K562 (cell line): ENCODE measurements around the gene DIP2C. TPM values are rescaled to one million over a fixed set of nuclear protein-coding genes. Genes with fewer than 3 reads are reported as not detected.

Experiments used
- ATAC-seq: fragments of 200-7000 bp; cut with Tn5 transposase; 3 replicates; pipeline ENCODE4 v1.9.1; 2020; ENCODE audit warnings: moderate library complexity
- BruUV-seq: library from RNA; stranded (reverse); fragments of 400-500 nt; replicated peaks from 2 replicates; lab custom pipeline; 2021; lab: Mats Ljungman, UMichigan
- CTCF ChIA-PET: fragments of 300-600 bp; formaldehyde crosslinking; extraction: SDS; loops from one replicate; lab custom pipeline; 2021; ENCODE audit warnings: low intra/inter-chr PET ratio; lab: Yijun Ruan, JAX
- POLR2A ChIA-PET: fragments of 300-600, 350-650 bp; sonication (Branson Sonifier 250); formaldehyde crosslinking; extraction: SDS; loops from one replicate; lab custom pipeline; 2021; ENCODE audit warnings: antibody characterized with exemption, inconsistent platforms; lab: Yijun Ruan, JAX
- DNase-seq, 4 experiments: peaks; one replicate each; pipeline versions ENCODE4 v3.0.0 to v3.0.0-alpha.2; 2011 to 2018; ENCODE audit warnings: low spot score in 3 of 4, mixed read lengths in 3 of 4; ENCODE audit errors: extremely low read depth in 1 of 4
- FAIRE-seq: peaks from 2 replicates; lab custom pipeline; 2011; peaks lifted over from hg19 to GRCh38; lab: Jason Lieb, UNC
- H2AFZ ChIP-seq: 2 replicates; pipeline ENCODE4 v1.6.0; 2011; ENCODE audit warnings: low read depth, low read length, control low read depth, inconsistent platforms
- H3K27ac ChIP-seq: fragments of 200-600 bp; 3 replicates; pipeline ENCODE4 v1.8.0; 2011; ENCODE audit warnings: low read depth, mild to moderate bottlenecking, control low read depth, inconsistent platforms, low read length, moderate library complexity, mixed read lengths; ENCODE audit errors: extremely low read depth
- H3K27me3 ChIP-seq, 2 experiments: fragments of 300-600 bp in 1 of 2; 2 replicates in 1 of 2; 3 replicates in 1 of 2; pipeline versions ENCODE4 v1.6.0 to v1.8.0; 2011; ENCODE audit warnings: inconsistent platforms in 2 of 2, low read length in 2 of 2, mild to moderate bottlenecking in 1 of 2, mixed read lengths in 1 of 2, moderate library complexity in 1 of 2; ENCODE audit not compliant: control insufficient read depth in 2 of 2, insufficient read depth in 2 of 2
- H3K36me3 ChIP-seq: fragments of 300-600 bp; 3 replicates; pipeline ENCODE4 v1.8.0; 2011; ENCODE audit warnings: mild to moderate bottlenecking, low read length, inconsistent platforms; ENCODE audit not compliant: control insufficient read depth, insufficient read depth
- H3K4me1 ChIP-seq, 2 experiments: fragments of 200-600 bp in 1 of 2; replicated peaks in 1 of 2; 2 replicates in 1 of 2; 3 replicates in 1 of 2; pipeline versions ENCODE4 v1.5.1 to v1.8.0; 2011; ENCODE audit warnings: inconsistent platforms in 2 of 2, low read length in 2 of 2, mild to moderate bottlenecking in 1 of 2, mixed read lengths in 1 of 2, moderate library complexity in 1 of 2; ENCODE audit not compliant: control insufficient read depth in 2 of 2, insufficient read depth in 2 of 2
- H3K4me2 ChIP-seq: 2 replicates; pipeline ENCODE4 v1.6.1; 2011; ENCODE audit warnings: low read length, control low read depth, inconsistent platforms, mixed read lengths; ENCODE audit not compliant: insufficient read depth
- H3K4me3 ChIP-seq: fragments of 200-600 bp; sonication (generic), shearing (Covaris generic); 2 replicates; pipeline ENCODE4 v1.5.1; 2016; ENCODE audit warnings: control low read depth, inconsistent platforms
- H3K79me2 ChIP-seq: fragments of 200-600 bp; 3 replicates; pipeline ENCODE4 v1.8.0; 2011; ENCODE audit warnings: low read length, inconsistent platforms; ENCODE audit not compliant: control insufficient read depth, insufficient read depth
- H3K9ac ChIP-seq, 2 experiments: 2 replicates each; pipeline versions ENCODE4 v1.6.0 to v1.6.1; 2011; ENCODE audit warnings: low read depth in 2 of 2, low read length in 2 of 2, control low read depth in 1 of 2, inconsistent platforms in 1 of 2, mild to moderate bottlenecking in 1 of 2, mixed read lengths in 1 of 2; ENCODE audit not compliant: insufficient read depth in 1 of 2
- H3K9me1 ChIP-seq: one replicate; pipeline ENCODE4 v1.6.0; 2011; ENCODE audit warnings: inconsistent platforms, mild to moderate bottlenecking, low read length, moderate library complexity; ENCODE audit not compliant: control insufficient read depth, insufficient read depth
- H3K9me3 ChIP-seq: replicated peaks from 2 replicates; pipeline ENCODE4 v1.5.1; 2011; ENCODE audit warnings: low read depth, low read length, inconsistent platforms; ENCODE audit not compliant: control insufficient read depth, insufficient read depth
- H4K20me1 ChIP-seq: replicated peaks from 2 replicates; pipeline ENCODE4 v1.6.1; 2011; ENCODE audit warnings: low read length, inconsistent platforms, mixed read lengths; ENCODE audit not compliant: control insufficient read depth, insufficient read depth
- C11orf30 ChIP-seq: fragments of 450-650 bp; IDR thresholded peaks from 2 replicates; pipeline ENCODE4 v1.6.1; 2016; ENCODE audit warnings: low read depth, mild to moderate bottlenecking
- ETV6 ChIP-seq, 3 experiments: fragments of 150-350 bp in 1 of 3; sonication (generic) in 1 of 3; formaldehyde crosslinking in 1 of 3; IDR thresholded peaks; 2 replicates each; pipeline versions ENCODE4 v1.6.1 to v1.8.0; 2014 to 2022; ENCODE audit warnings: borderline replicate concordance in 2 of 3, low read depth in 2 of 3, antibody characterized with exemption in 1 of 3, low read length in 1 of 3, mild to moderate bottlenecking in 1 of 3, missing genetic modification reagents in 1 of 3
- FOXJ3 ChIP-seq: sonication (generic); formaldehyde crosslinking; IDR thresholded peaks from 2 replicates; pipeline ENCODE4 v1.4.0; 2020; ENCODE audit warnings: mild to moderate bottlenecking, missing genetic modification reagents
- LCOR ChIP-seq: sonication (generic); formaldehyde crosslinking; IDR thresholded peaks from 2 replicates; pipeline ENCODE4 v1.8.0; 2022; ENCODE audit warnings: mild to moderate bottlenecking, missing genetic modification reagents
- MCM2 ChIP-seq: fragments of 450-650 bp; IDR thresholded peaks from 2 replicates; pipeline ENCODE4 v1.6.1; 2017; ENCODE audit warnings: low read depth, mild to moderate bottlenecking
- MECOM ChIP-seq: fragments of 250-450 bp; sonication (Bioruptor Pico); IDR thresholded peaks from 2 replicates; pipeline ENCODE4 v1.8.0; 2022; ENCODE audit warnings: inconsistent platforms
- NCOA4 ChIP-seq: fragments of 450-650 bp; IDR thresholded peaks from 2 replicates; pipeline ENCODE4 v1.6.1; 2018; ENCODE audit warnings: mild to moderate bottlenecking; ENCODE audit not compliant: partially characterized antibody
- NFYB ChIP-seq: IDR thresholded peaks from 2 replicates; pipeline ENCODE4 v1.6.1; 2011; ENCODE audit warnings: mild to moderate bottlenecking, moderate library complexity; ENCODE audit not compliant: insufficient read length; ENCODE audit errors: extremely low read depth
- RB1 ChIP-seq: fragments of 450-650 bp; IDR thresholded peaks from 2 replicates; pipeline ENCODE4 v1.6.1; 2017; ENCODE audit warnings: low read depth, mild to moderate bottlenecking
- TAL1 ChIP-seq: fragments of 450-650 bp; IDR thresholded peaks from 2 replicates; pipeline ENCODE4 v1.6.1; 2016; ENCODE audit warnings: mild to moderate bottlenecking
- XRCC5 ChIP-seq: fragments of 200-400 bp; formaldehyde crosslinking; IDR thresholded peaks from 2 replicates; pipeline ENCODE4 v1.6.1; 2017; ENCODE audit warnings: low read depth, mild to moderate bottlenecking, low read length
- WGBS: fragments of 100-300 bp; shearing (Covaris generic); methylation state at CpG from one replicate; pipeline ENCODE4 v1.1.6; 2016; ENCODE audit warnings: low coverage, mixed read lengths; ENCODE audit not compliant: insufficient coverage; ENCODE audit errors: missing lambda C conversion rate; 5-methylcytosine and 5-hydroxymethylcytosine counted together
- in situ Hi-C: fragments of 300-500 bp; cut with MboI; formaldehyde crosslinking; loops from 4 replicates; pipeline ENCODE4 v1.15.0; 2018; ENCODE audit warnings: inconsistent platforms, mixed read lengths
- intact Hi-C: fragments of 100-400 bp; cut with micrococcal nuclease; formaldehyde crosslinking; loops from 2 replicates; pipeline ENCODE4 v1.14.2; 2022
- polyA plus RNA-seq, 8 experiments: library from polyadenylated mRNA; depleted of rRNA in 4 of 8; stranded (reverse) in 5 of 8; unstranded in 3 of 8; fragments of >200 nt; fragmentation: Nextera tagmentation in 2 of 8; fragmentation: Illumina TruSeq in 1 of 8; extraction: Ambion mirVana in 2 of 8; extraction: Trizol in 1 of 8; gene quantifications; 2 replicates each; pipeline versions ENCODE4 v1.2.1 to v1.2.3, GENCODE V29; 2011 to 2014; ENCODE audit warnings: inconsistent platforms in 1 of 8, missing spikeins in 1 of 8
- total RNA-seq, 7 experiments: library from RNA; depleted of rRNA in 6 of 7; stranded (reverse); fragments of >200 nt in 6 of 7; fragmentation: Illumina TruSeq in 2 of 7; extraction: Trizol in 2 of 7; gene quantifications; 2 replicates each; pipeline versions ENCODE4 v1.2.1 to v1.2.3, GENCODE V29; 2011 to 2021; ENCODE audit warnings: low replicate concordance in 1 of 7
- TF ChIP-seq, protein P1 (sequence below): IDR thresholded peaks from 3 replicates; pipeline ENCODE4 v1.6.1; 2011; ENCODE audit warnings: borderline replicate concordance, mild to moderate bottlenecking, moderate library complexity; ENCODE audit not compliant: insufficient read length; ENCODE audit errors: extremely low read depth

The DIP2C gene
- total and polyA plus RNA-seq, 9 of the 15 experiments (the other 6 are each of a cell fraction or from before 2014, with no cell fraction given): 0.01 TPM; not detected in 8

DNA sequence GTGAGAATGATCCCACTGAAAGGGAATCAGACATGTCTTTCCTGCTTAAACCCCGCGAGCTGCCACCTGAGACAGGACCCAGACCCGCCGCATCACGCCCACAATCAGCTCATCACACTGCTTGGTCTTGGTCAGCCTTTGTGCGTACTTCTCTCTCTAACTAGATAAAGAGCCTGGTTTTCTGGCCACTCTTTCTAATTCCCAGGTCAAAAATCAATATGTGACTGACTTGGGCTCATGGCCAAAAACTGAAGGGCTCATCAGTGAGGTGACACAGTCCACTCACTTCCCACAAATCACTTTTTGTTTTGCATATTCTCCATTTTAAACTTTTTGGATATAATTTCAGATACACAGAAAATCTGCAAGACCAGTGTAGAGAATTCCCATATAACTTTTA lies 247.3 kb downstream of the DIP2C start:
- peaks cover 2 to 37% of the 10 kb centered on the region in 2 experiments; a peak in 3 of 5 replicates for H3K27me3 ChIP-seq
- no peak for DNase-seq
- WGBS: 1% methylated on average over 6 of the region's 6 CpGs
- in situ Hi-C loops: no loop called here
- H3K9ac ChIP-seq: no peak overlapping the region
- no peaks in the 10 kb centered on the region for H3K9me3 ChIP-seq
- H3K4me2 ChIP-seq: no peak overlapping the region
- H2AFZ ChIP-seq: no peak overlapping the region
- BruUV-seq: no TSS peak
- ChIA-PET POLR2A (no interaction called here), CTCF (no interaction called here)
- no peaks in the 10 kb centered on the region for H4K20me1 ChIP-seq
- H3K36me3 ChIP-seq: no peaks in the 10 kb centered on the region
- H3K27ac ChIP-seq: no peak overlapping the region
- no peaks in the 10 kb centered on the region for H3K79me2 ChIP-seq
- no peak for TF ChIP-seq XRCC5
- TF ChIP-seq TAL1: no peak
- no peak for TF ChIP-seq ETV6 (IDR thresholded peaks at IDR 0.05; ENCODE audit: borderline replicate concordance in 1 of 2, low read depth in 2 of 2, low read length in 1 of 2)
- TF ChIP-seq ETV6 (CRISPR knock-in tag; IDR thresholded peaks at IDR 0.05; ENCODE audit: borderline replicate concordance): no peak
- TF ChIP-seq, protein P1, sequence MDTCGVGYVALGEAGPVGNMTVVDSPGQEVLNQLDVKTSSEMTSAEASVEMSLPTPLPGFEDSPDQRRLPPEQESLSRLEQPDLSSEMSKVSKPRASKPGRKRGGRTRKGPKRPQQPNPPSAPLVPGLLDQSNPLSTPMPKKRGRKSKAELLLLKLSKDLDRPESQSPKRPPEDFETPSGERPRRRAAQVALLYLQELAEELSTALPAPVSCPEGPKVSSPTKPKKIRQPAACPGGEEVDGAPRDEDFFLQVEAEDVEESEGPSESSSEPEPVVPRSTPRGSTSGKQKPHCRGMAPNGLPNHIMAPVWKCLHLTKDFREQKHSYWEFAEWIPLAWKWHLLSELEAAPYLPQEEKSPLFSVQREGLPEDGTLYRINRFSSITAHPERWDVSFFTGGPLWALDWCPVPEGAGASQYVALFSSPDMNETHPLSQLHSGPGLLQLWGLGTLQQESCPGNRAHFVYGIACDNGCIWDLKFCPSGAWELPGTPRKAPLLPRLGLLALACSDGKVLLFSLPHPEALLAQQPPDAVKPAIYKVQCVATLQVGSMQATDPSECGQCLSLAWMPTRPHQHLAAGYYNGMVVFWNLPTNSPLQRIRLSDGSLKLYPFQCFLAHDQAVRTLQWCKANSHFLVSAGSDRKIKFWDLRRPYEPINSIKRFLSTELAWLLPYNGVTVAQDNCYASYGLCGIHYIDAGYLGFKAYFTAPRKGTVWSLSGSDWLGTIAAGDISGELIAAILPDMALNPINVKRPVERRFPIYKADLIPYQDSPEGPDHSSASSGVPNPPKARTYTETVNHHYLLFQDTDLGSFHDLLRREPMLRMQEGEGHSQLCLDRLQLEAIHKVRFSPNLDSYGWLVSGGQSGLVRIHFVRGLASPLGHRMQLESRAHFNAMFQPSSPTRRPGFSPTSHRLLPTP: no peak
- TF ChIP-seq NCOA4: no peak
- no peak for TF ChIP-seq FOXJ3
- no peak for TF ChIP-seq MCM2
- no peak for TF ChIP-seq LCOR
- TF ChIP-seq RB1: no peak
- no peak for TF ChIP-seq NFYB
- TF ChIP-seq MECOM (CRISPR knock-in tag): no peak
- TF ChIP-seq C11orf30: no peak
- no peak overlapping the region for H3K4me3 ChIP-seq
- ATAC-seq: no peak
- no peaks in the 10 kb centered on the region for H3K9me1 ChIP-seq
- FAIRE-seq: no peak
- intact Hi-C loops: no loop called here
- H3K4me1 ChIP-seq: no peaks in the 10 kb centered on the region
